ENCODE data around the gene MPO. TPM values are rescaled to one million over a fixed set of nuclear protein-coding genes. Genes with fewer than 3 reads are reported as not detected.

The MPO gene
- total RNA-seq, 4 donors from 2014 or later = 0.19 to 0.34 TPM; not detected in 2

DNA sequence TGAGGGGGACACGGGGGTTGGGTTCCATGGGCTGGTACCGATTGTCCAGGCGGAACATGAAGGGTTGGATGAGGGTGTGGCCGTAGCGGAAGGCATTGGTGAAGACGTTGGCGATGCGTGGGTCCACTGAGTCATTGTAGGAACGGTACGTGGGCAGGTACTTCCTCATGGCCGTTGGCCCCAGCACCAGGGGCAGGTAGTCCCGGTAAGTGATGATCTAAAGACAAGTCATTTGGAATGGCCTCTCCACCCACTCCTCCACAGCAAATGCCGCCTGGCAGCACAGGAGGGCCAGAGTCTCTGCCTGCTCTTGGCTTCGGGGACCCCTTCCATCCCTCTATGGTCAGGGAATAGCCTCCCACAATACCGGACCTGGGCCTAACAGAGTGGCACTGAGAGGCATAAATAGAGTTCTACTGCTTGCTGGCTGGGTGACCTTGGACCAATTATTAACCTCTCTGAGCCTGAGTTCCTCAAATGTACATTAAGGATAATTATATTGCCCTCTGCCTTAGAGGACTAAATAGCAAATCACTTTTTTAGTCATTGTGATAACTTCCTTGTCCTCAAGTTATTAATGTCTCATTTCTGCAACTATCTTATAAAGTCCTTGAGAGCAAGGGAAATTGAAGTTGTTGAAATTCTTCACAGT, 7.2 kb downstream of the MPO start:
- TF ChIP-seq, protein P1, sequence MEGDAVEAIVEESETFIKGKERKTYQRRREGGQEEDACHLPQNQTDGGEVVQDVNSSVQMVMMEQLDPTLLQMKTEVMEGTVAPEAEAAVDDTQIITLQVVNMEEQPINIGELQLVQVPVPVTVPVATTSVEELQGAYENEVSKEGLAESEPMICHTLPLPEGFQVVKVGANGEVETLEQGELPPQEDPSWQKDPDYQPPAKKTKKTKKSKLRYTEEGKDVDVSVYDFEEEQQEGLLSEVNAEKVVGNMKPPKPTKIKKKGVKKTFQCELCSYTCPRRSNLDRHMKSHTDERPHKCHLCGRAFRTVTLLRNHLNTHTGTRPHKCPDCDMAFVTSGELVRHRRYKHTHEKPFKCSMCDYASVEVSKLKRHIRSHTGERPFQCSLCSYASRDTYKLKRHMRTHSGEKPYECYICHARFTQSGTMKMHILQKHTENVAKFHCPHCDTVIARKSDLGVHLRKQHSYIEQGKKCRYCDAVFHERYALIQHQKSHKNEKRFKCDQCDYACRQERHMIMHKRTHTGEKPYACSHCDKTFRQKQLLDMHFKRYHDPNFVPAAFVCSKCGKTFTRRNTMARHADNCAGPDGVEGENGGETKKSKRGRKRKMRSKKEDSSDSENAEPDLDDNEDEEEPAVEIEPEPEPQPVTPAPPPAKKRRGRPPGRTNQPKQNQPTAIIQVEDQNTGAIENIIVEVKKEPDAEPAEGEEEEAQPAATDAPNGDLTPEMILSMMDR (IDR thresholded peaks at IDR 0.05; ENCODE audit: low read depth) = no peak

DNA sequence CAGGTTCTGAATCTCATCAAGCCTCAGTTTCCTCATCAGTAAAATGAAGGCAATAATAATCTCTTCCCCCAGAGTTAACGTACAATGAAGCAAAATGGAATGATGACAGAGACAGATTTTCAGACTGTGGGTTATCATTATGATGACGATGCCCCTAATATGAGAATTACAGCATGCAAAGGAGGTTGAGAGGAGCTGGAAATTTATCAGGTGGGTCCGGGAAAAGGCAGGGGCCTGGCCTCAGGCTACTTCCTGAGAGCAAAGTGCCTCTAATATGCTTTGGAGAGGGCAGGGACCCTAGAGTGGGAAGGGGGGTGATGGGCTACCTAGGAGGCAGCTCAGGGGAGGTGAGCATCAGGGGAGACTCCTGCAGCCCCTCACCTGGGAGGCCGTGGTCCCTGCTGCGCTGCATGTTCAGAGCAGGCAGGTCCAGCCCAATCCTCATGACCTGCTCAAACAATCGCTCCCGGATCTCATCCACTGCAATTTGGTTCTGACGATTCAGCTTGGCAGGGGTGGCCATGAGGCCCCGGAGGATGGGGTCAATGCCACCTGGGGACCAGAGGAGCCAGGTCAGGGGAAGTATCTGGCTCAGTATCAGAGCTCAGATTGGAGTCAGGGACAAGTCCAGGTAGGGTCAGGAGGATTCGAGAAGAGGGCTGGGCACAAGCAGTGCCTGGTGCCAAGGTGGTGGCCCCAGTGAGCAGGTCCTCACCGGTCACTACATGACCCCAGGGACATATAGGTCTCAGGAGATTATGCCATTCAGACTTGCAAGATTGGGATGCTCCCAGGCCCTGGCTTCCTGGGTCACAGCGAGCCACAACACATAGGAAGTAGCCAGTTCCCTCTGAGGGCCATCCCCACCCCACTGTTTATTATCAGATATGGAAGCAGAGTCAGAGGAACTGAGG, 8.1 kb downstream of the MPO start:
- TF ChIP-seq, protein P1 (IDR thresholded peaks at IDR 0.05; ENCODE audit: low read depth) = no peak

DNA sequence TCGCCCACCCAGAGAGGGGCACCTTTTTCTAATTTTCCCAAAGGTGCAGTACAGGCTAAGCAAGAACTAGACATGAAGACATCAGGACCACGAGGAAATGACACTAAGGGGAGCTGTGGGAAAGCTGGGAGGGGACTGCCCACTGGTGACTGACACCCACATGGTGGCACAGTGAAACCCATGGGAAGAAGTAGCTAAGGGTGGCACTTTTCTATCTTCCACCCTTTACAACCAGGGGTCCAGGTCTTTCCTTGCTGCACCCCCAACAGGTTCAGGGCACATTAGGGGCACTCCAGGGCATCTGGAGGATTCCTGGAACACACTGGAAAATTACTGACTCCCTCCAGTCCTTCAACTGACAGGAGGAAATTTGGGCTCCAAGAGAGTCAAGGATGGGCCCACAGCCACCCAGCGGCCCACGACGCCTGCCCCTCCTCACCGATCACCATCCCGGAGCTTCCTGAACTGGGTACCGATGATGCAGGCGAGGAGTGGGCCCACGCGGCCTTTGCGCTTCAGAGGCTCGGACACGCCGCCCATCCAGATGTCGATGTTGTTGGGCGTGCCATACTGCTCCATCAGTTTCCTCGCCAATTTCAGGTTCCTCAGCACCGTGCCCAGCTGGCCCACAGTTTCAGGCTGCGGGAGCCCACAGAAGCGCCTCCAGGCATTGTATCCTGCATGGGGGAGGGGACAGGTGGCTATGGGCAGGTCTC, 9.4 kb downstream of the MPO start:
- TF ChIP-seq, protein P1 (IDR thresholded peaks at IDR 0.05; ENCODE audit: low read depth) = no peak

DNA sequence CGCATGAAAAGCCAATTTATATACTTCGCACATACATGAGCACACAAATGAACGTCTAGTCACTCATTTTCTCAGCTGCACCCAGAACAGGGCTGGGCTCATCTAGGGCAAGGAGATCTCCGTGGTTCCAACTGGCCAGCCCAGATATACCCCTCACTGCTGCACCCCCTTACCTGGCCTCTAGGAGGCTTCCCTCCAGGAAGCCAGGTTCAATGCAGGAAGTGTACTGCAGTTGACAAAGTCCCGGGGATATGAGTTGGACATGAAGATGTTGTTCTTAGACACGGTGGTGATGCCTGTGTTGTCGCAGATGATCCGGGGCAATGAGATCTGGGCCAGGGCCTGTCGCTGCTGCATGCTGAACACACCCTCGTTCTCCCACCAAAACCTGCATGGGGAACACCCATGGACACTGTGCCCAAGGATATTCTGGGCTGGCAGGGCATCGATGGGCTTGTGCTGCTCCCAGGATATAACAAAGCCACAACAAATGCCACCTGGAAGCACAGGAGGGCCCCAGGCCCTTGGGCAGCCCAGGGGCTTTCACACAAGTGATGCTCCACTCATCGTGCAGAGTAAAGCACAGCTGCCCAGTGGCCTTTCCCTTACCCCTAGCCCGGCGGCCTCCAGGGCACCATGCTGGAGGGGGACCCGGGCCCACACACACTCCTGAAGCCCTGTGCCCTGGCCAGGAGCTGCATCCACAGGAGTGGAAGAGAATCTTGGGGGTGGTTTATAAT, 10.1 kb downstream of the MPO start:
- TF ChIP-seq, protein P1 (IDR thresholded peaks at IDR 0.05; ENCODE audit: low read depth) = no peak

DNA sequence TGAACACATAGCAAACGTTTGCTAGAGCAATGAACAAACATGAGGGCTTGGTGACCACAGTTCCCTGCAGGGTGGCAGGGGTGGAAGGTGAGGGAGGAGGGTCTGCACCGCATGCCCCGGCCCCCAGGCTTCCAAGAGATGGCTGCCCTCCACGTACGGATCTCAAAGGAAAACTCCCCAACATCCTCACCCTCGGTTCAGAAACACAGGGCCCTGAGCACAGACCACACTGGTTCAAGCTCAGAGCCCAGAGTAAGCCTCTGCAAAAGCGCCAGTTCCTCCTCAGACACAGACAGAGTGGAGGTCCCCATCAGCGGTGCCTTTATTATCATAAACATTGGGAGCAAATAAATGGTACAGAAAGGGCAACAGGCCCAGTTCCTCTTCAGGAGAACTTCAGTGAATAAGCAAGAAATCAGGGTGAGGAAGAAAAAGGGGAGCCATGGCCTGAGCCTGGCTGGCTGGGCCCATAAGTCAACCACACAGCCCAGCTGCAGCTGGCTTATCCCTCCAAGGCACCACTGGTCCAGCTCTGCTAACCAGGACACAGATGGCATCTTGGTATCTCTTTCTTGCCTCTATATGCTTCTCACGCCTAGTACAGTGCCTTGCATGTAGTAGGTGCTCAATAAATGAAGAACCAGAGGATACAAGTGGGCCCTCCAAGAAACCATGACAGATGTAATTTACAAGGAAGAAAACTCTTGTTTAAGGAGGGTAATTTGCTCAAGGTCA, 11.0 kb downstream of the MPO start:
- TF ChIP-seq, protein P1 (IDR thresholded peaks at IDR 0.05; ENCODE audit: low read depth) = no peak

DNA sequence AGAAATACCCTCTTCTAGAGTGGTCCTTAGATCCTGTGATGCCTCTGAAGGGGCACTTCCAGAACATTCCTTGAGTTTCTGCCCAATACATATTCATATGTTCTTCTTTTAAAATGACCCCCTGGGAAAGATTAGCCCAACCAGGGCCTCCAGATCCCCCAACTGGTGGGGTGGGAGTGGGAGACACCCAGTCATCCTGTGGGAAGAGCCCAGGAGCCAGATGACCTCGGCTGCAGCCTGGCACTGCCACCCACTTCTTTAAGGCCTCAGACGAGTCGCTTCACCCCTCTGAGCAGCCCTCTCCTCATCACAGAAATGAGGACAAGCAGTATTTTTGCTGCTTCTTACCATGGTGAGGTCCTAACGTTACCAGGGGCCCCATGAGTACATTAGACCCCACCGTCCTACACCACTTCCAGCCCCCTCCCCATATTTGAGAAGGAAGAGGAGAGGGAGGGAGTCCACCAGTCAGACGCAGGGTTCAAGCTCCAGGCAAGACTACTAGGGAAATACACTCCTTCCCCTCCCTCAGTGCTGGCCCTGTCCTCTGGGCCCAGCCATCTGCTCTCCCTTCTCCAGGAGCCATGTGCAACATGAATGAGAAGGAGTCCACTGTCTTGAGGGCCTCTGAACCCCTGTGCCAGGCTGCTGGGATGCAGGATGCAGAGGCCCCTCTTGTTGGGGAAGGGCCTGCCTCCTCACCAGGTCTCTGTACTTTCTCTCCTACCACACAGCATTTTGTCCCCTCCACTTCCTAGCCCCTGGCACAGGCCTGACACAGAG, 11.8 kb downstream of the MPO start:
- TF ChIP-seq, protein P1 (IDR thresholded peaks at IDR 0.05; ENCODE audit: low read depth) = no peak

Measured in subcutaneous adipose tissue (tissue), 4 donors.